ENCODE results near the gene MIXL1.

MIXL1 gene

DNA sequence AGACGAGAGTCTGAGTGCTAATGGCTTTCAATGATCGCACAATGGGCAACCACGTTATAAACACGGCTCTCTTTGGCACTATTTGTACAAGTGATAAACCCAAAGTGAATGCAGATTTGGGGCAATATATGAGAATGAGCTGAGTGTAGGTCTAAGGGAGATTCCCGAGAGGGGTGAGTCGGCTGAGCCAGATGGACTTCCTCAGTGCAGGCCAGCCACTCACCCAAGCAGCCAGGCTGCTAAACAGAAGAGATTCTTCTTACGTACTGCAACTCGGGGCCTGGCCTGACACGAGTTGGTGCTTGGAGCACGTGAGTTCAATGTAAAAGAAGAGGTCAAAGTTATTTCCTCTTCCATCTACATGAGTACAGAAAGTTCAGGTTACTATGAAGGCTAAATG lies 6.2 kb upstream of the MIXL1 start:
- Histone ChIP-seq H3K9ac (ENCODE audit: low read depth, low read length, poor library complexity, severe bottlenecking) (no peak overlapping the region), H3K4me2 (ENCODE audit: low read depth, low read length, poor library complexity, severe bottlenecking) (no peak overlapping the region), H3F3A (ENCODE audit: low read depth) (no peaks in the 10 kb centered on the region), H3K36me3 (ENCODE audit: insufficient read depth, low read length) (no peaks in the 10 kb centered on the region), H3K27me3 (ENCODE audit: insufficient read depth, low read length, poor library complexity, severe bottlenecking) (no peaks in the 10 kb centered on the region), H3K4me3 (ENCODE audit: low read length, poor library complexity, severe bottlenecking) (no peak overlapping the region), H2AFZ (ENCODE audit: low read length) (no peak overlapping the region), H4K20me1 (ENCODE audit: insufficient read depth, low read length, poor library complexity, severe bottlenecking) (no peaks in the 10 kb centered on the region), H3K9me2 (replicated peaks; ENCODE audit: low read depth, low read length) (no peaks in the 10 kb centered on the region), H3K79me2 (ENCODE audit: insufficient read depth, low read length) (no peaks in the 10 kb centered on the region), H3K9me3 (ENCODE audit: insufficient read depth, low read depth, low read length) (no peaks in the 10 kb centered on the region), H3K4me1 (ENCODE audit: insufficient read depth, low read length, poor library complexity, severe bottlenecking) (no peaks in the 10 kb centered on the region)
- TF ChIP-seq EZH2phosphoT487 (IDR thresholded peaks at IDR 0.05; ENCODE audit: borderline replicate concordance) = no peak
- TF ChIP-seq CTCF (conservative IDR thresholded peaks at IDR 0.05; ENCODE audit: low read length) = no peak

DNA sequence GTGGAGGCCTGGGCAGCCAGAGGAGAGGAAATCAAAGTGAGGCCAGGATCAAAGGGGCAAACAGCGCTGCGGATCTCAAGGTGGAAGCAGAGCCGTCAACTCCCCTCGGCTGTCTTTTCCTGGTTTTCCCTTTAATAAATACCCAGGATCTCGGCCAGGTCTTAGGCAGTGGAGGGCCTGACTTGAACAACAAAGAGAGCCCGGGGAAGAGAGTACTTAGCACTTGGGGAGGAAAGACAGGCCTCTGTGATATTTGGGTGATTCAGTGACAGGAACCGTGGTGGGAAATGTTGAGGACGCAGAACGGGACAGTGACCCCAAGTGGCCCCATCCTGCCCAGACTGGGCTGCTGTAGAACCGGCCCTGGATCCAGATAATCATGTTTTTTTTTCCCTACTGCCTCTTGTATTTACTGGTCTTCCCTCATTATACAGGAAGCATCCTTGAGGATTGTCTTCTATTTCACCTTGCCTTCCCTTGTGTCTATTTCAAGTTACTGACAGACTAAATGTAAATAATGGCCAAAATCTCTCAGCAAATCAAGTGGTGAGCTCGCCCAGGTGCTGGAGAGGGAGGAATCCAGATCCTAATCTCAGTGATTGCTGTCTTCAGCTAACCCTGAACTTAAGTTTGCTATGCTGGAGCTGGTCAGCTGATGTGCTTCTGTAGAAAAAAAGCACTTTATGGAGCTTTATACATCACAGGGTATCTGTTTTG lies 2.8 kb upstream of the MIXL1 start:
- Histone ChIP-seq H3K9me3 (ENCODE audit: insufficient read depth, low read depth, low read length) (no peaks in the 10 kb centered on the region), H3K36me3 (ENCODE audit: insufficient read depth, low read length) (no peaks in the 10 kb centered on the region), H3K9ac (ENCODE audit: low read depth, low read length, poor library complexity, severe bottlenecking) (no peak overlapping the region), H3K4me3 (ENCODE audit: low read length, poor library complexity, severe bottlenecking) (no peak overlapping the region), H4K20me1 (ENCODE audit: insufficient read depth, low read length, poor library complexity, severe bottlenecking) (no peaks in the 10 kb centered on the region), H3K4me1 (ENCODE audit: insufficient read depth, low read length, poor library complexity, severe bottlenecking) (no peaks in the 10 kb centered on the region), H2AFZ (ENCODE audit: low read length) (no peak overlapping the region), H3K79me2 (ENCODE audit: insufficient read depth, low read length) (no peaks in the 10 kb centered on the region), H3K9me2 (replicated peaks; ENCODE audit: low read depth, low read length) (no peaks in the 10 kb centered on the region), H3K4me2 (ENCODE audit: low read depth, low read length, poor library complexity, severe bottlenecking) (no peak overlapping the region), H3K27me3 (ENCODE audit: insufficient read depth, low read length, poor library complexity, severe bottlenecking) (no peaks in the 10 kb centered on the region), H3F3A (ENCODE audit: low read depth) (no peaks in the 10 kb centered on the region)
- TF ChIP-seq EZH2phosphoT487 (IDR thresholded peaks at IDR 0.05; ENCODE audit: borderline replicate concordance) = no peak
- TF ChIP-seq CTCF (conservative IDR thresholded peaks at IDR 0.05; ENCODE audit: low read length) = no peak

DNA sequence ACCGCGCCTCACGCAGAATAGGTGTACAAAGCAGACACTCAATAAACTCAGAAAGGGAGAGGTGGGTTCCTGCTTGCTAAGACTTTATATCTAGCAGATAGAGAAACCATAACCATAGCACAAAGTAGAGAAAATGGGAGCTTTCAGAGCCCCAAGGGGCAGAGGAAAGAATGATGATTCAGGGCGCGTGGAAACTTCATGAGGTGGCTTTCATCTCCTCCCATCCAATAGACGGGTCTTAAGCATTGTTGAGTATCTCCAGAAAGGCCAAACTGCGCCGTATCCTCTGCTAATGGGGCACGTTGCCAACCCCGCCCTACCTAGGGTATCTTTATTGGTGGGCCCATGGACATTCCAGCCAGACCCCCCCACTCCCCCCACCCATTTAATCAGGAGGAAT lies 778 bp upstream of the MIXL1 start:
- TF ChIP-seq CTCF (conservative IDR thresholded peaks at IDR 0.05; ENCODE audit: low read length) (no peak), EZH2phosphoT487 (IDR thresholded peaks at IDR 0.05; ENCODE audit: borderline replicate concordance) (no peak)
- no peak overlapping the region for H3K4me3 ChIP-seq (ENCODE audit: low read length, poor library complexity, severe bottlenecking)
- no peaks in the 10 kb centered on the region for H3K9me2 ChIP-seq (replicated peaks; ENCODE audit: low read depth, low read length)
- H3K4me2 ChIP-seq (ENCODE audit: low read depth, low read length, poor library complexity, severe bottlenecking) = no peak overlapping the region
- H2AFZ ChIP-seq (ENCODE audit: low read length) = no peak overlapping the region
- no peaks in the 10 kb centered on the region for H3K4me1 ChIP-seq (ENCODE audit: insufficient read depth, low read length, poor library complexity, severe bottlenecking)
- no peaks in the 10 kb centered on the region for H3K36me3 ChIP-seq (ENCODE audit: insufficient read depth, low read length)
- no peaks in the 10 kb centered on the region for H3F3A ChIP-seq (ENCODE audit: low read depth)
- H3K9me3 ChIP-seq (ENCODE audit: insufficient read depth, low read depth, low read length) = no peaks in the 10 kb centered on the region
- H4K20me1 ChIP-seq (ENCODE audit: insufficient read depth, low read length, poor library complexity, severe bottlenecking) = no peaks in the 10 kb centered on the region
- H3K27me3 ChIP-seq (ENCODE audit: insufficient read depth, low read length, poor library complexity, severe bottlenecking) = no peaks in the 10 kb centered on the region
- no peaks in the 10 kb centered on the region for H3K79me2 ChIP-seq (ENCODE audit: insufficient read depth, low read length)
- no peak overlapping the region for H3K9ac ChIP-seq (ENCODE audit: low read depth, low read length, poor library complexity, severe bottlenecking)

All from Loucy (cell line).